Fibroblast of pulmonary artery (primary cell): ENCODE data around the gene TBXA2R.

ENCODE experiments used
- DNase-seq: peaks from one replicate; pipeline ENCODE4 v3.0.0-alpha.2; 2010; ENCODE audit warnings: low read depth
- H3K4me3 ChIP-seq: replicated peaks from 2 replicates; pipeline ENCODE4 v1.5.1; 2011; ENCODE audit warnings: low read depth, mild to moderate bottlenecking, control low read depth, low read length, moderate library complexity
- TF ChIP-seq, protein P1 (sequence below): IDR thresholded peaks from 2 replicates; pipeline ENCODE4 v1.5.1; 2011; ENCODE audit warnings: mild to moderate bottlenecking, control low read depth, low read length, inconsistent platforms; ENCODE audit errors: missing control alignments

The TBXA2R gene

GRCh38 chr19:3618811-3619630 is 12.3 kb upstream of the TBXA2R start:
- TF ChIP-seq, protein P1, sequence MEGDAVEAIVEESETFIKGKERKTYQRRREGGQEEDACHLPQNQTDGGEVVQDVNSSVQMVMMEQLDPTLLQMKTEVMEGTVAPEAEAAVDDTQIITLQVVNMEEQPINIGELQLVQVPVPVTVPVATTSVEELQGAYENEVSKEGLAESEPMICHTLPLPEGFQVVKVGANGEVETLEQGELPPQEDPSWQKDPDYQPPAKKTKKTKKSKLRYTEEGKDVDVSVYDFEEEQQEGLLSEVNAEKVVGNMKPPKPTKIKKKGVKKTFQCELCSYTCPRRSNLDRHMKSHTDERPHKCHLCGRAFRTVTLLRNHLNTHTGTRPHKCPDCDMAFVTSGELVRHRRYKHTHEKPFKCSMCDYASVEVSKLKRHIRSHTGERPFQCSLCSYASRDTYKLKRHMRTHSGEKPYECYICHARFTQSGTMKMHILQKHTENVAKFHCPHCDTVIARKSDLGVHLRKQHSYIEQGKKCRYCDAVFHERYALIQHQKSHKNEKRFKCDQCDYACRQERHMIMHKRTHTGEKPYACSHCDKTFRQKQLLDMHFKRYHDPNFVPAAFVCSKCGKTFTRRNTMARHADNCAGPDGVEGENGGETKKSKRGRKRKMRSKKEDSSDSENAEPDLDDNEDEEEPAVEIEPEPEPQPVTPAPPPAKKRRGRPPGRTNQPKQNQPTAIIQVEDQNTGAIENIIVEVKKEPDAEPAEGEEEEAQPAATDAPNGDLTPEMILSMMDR: no peak
- DNase-seq: no peak
- H3K4me3 ChIP-seq: no peak overlapping the region

- TF ChIP-seq, protein P1: peak; percentile 81
- peak; percentile 56 for DNase-seq
- no peak overlapping the region for H3K4me3 ChIP-seq
These were observed 11.6 kb upstream of the TBXA2R start for GRCh38 chr19:3618144-3618810.

- DNase-seq: no peak
- TF ChIP-seq, protein P1: no peak
- no peak overlapping the region for H3K4me3 ChIP-seq
These were observed 10.8 kb upstream of the TBXA2R start for GRCh38 chr19:3617463-3617862.

DNA sequence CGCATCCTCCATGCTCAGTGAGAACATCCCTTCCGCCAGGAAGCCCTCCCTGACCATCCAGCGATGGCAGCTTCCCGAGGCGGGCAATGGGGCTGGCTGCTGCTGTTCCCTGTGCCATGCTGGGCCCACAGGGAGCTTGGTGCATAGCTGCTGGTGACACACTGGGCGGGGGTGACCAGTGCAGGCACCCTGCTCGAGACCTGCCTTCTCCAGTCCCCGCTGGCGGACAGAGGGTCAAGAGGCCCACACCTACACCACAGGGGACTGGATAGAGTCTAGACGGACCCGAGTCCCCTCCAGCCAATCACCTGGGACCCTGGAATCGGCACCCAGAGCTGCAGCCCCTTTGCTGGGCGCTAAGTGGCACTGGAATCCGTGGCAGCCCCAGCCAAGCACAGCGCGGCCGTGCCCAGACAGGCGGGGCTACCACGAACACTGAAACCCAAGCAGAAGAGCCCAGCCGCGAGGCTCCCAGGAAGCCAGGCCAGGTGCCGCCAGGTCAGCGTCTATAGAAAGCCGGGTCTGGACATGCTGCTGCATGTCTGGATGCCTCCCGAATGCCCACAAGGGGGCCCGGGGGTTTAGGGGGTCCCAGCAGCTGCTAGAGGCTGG is 9.0 kb upstream of the TBXA2R start:
- TF ChIP-seq, protein P1: no peak
- no peak for DNase-seq
- no peak overlapping the region for H3K4me3 ChIP-seq

GRCh38 chr19:3614858-3615505 is 8.3 kb upstream of the TBXA2R start:
- H3K4me3 ChIP-seq: no peak overlapping the region
- DNase-seq: no peak
- TF ChIP-seq, protein P1: no peak

- H3K4me3 ChIP-seq: no peak overlapping the region
- TF ChIP-seq, protein P1: no peak
- no peak for DNase-seq
These were observed 7.4 kb upstream of the TBXA2R start for GRCh38 chr19:3613818-3614661.
